ENCODE results near the gene SAMD10. TPM values are rescaled to one million over a fixed set of nuclear protein-coding genes. Genes with fewer than 3 reads are reported as not detected.

SAMD10 gene
- polyA plus RNA-seq, 1 of the 3 experiments (the other 2 are of a cell fraction): 11.6 TPM

DNA sequence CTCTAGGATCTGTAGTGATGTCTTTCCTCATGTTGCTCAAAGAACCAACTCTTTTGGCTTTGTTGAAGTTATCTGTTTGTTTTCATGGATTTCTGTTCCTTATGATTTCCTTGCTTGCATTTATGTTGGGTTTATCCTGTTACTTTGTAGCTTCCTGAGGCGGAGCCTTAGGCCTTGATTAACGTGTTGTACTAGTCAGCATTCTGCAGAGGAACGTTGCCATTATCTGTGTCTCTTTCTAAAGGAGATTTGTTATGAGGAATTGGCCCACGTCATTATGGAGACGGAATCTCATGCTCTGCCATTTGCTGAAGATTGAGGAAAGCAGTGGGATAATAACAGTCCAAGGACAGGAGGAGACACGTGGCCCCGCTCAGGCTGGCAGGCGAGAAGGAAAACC is 53.1 kb downstream of the SAMD10 start:
- ChIA-PET POLR2A (no interaction called here), CTCF (interaction anchor here (1.6 kb wide), 1 partner anchor 47 kb away, joined by 3 read pairs; no protein-coding TSS in a partner anchor)
- Histone ChIP-seq H3K4me3 (ENCODE audit: low read depth in 2 of 2, low read length in 1 of 2) (no peak overlapping the region), H3K9ac (no peak overlapping the region), H3K36me3 (replicated peaks in 1 of 2; ENCODE audit: control insufficient read depth in 1 of 2, insufficient read depth in 2 of 2, low read length in 1 of 2) (peaks cover 22 to 25% of the 10 kb centered on the region in 2 experiments), H4K20me1 (ENCODE audit: insufficient read depth) (peaks cover 30% of the 10 kb centered on the region), H3K27ac (ENCODE audit: low read depth in 2 of 2, low read length in 1 of 2) (no peak overlapping the region), H3K9me3 (no peaks in the 10 kb centered on the region), H2AFZ (ENCODE audit: low read depth) (no peak overlapping the region), H3K9me2 (no peaks in the 10 kb centered on the region), H3K4me2 (no peak overlapping the region), H3K4me1 (ENCODE audit: control insufficient read depth in 1 of 2, insufficient read depth in 2 of 2, low read depth in 1 of 2, low read length in 1 of 2) (no peaks in the 10 kb centered on the region), H3K79me2 (ENCODE audit: insufficient read depth) (peaks cover 63% of the 10 kb centered on the region), H3F3A (replicated peaks; ENCODE audit: insufficient read depth) (no peaks in the 10 kb centered on the region), H3K27me3 (ENCODE audit: insufficient read depth) (no peaks in the 10 kb centered on the region)
- WGBS (ENCODE audit: low lambda C conversion rate): 92% methylated on average over 6 of the region's 8 CpGs
- no peak for TF ChIP-seq EP300 (IDR thresholded peaks at IDR 0.05; ENCODE audit: borderline replicate concordance in 1 of 2, low read depth in 1 of 2, low read length in 1 of 2)
- no peak for TF ChIP-seq TAF1 (IDR thresholded peaks at IDR 0.05; ENCODE audit: borderline replicate concordance, low read depth, low read length)
- no peak for TF ChIP-seq EZH2phosphoT487 (IDR thresholded peaks at IDR 0.05; ENCODE audit: borderline replicate concordance, low read depth)
- TF ChIP-seq GABPA (IDR thresholded peaks at IDR 0.05; ENCODE audit: low read depth): no peak
- TF ChIP-seq, protein P1, sequence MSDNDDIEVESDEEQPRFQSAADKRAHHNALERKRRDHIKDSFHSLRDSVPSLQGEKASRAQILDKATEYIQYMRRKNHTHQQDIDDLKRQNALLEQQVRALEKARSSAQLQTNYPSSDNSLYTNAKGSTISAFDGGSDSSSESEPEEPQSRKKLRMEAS (IDR thresholded peaks at IDR 0.05; ENCODE audit: low read depth): no peak
- no peak for TF ChIP-seq NRF1 (IDR thresholded peaks at IDR 0.05; ENCODE audit: low read depth, low read length)
- no peak for DNase-seq

DNA sequence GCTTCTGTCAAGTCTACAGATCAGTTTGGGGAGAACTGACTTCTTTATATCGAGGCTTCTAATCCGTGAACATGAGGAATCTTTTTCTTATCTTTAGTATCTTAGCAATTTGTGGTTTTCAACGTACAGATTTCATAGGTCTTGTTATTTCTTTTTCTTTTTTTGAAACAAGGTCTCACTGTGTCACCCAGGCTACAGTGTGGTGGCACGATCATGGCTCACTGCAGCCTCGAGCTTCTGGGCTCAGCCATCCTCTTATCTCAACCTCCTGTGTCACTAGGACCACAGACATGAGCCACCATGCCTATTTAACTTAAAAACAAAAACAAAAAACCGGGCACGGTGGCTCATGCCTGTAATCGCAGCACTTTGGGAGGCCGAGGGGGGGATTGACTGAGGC is 55.2 kb downstream of the SAMD10 start:
- Histone ChIP-seq H3K9ac (no peak overlapping the region), H3K36me3 (replicated peaks in 1 of 2; ENCODE audit: control insufficient read depth in 1 of 2, insufficient read depth in 2 of 2, low read length in 1 of 2) (peaks cover 15 to 17% of the 10 kb centered on the region in 2 experiments), H3K27me3 (ENCODE audit: insufficient read depth) (no peaks in the 10 kb centered on the region), H3K4me1 (ENCODE audit: control insufficient read depth in 1 of 2, insufficient read depth in 2 of 2, low read depth in 1 of 2, low read length in 1 of 2) (no peaks in the 10 kb centered on the region), H3K27ac (ENCODE audit: low read depth in 2 of 2, low read length in 1 of 2) (no peak overlapping the region), H3K9me2 (no peaks in the 10 kb centered on the region), H3K79me2 (ENCODE audit: insufficient read depth) (peaks cover 71% of the 10 kb centered on the region), H3K4me3 (ENCODE audit: low read depth in 2 of 2, low read length in 1 of 2) (no peak overlapping the region), H3K4me2 (no peak overlapping the region), H2AFZ (ENCODE audit: low read depth) (no peak overlapping the region), H3F3A (replicated peaks; ENCODE audit: insufficient read depth) (no peaks in the 10 kb centered on the region), H4K20me1 (ENCODE audit: insufficient read depth) (peaks cover 30% of the 10 kb centered on the region), H3K9me3 (no peaks in the 10 kb centered on the region)
- TF ChIP-seq TEAD4 (IDR thresholded peaks at IDR 0.05; ENCODE audit: borderline replicate concordance, insufficient read depth) (no peak), EZH2phosphoT487 (IDR thresholded peaks at IDR 0.05; ENCODE audit: borderline replicate concordance, low read depth) (no peak), ELF1 (IDR thresholded peaks at IDR 0.05) (no peak), JUND (IDR thresholded peaks at IDR 0.05) (no peak), YY1 (IDR thresholded peaks at IDR 0.05; ENCODE audit: low read depth) (no peak), CHD2 (IDR thresholded peaks at IDR 0.05; ENCODE audit: low read length, partially characterized antibody) (no peak), NRF1 (IDR thresholded peaks at IDR 0.05; ENCODE audit: low read depth, low read length) (no peak), FOXJ3 (CRISPR knock-in tag; IDR thresholded peaks at IDR 0.05) (no peak), RFX5 (IDR thresholded peaks at IDR 0.05; ENCODE audit: low read length) (no peak), SIN3A (IDR thresholded peaks at IDR 0.05; ENCODE audit: borderline replicate concordance, low read depth, low read length) (no peak), RCOR1 (IDR thresholded peaks at IDR 0.05; ENCODE audit: low read length) (no peak), NFIC (IDR thresholded peaks at IDR 0.05; ENCODE audit: borderline replicate concordance) (no peak), POLR2AphosphoS5 (IDR thresholded peaks at IDR 0.05; ENCODE audit: low read depth, low read length) (no peak), TCF12 (IDR thresholded peaks at IDR 0.05) (no peak), FOSL2 (IDR thresholded peaks at IDR 0.05; ENCODE audit: borderline replicate concordance, low read depth) (no peak)
- TF ChIP-seq, protein P2, sequence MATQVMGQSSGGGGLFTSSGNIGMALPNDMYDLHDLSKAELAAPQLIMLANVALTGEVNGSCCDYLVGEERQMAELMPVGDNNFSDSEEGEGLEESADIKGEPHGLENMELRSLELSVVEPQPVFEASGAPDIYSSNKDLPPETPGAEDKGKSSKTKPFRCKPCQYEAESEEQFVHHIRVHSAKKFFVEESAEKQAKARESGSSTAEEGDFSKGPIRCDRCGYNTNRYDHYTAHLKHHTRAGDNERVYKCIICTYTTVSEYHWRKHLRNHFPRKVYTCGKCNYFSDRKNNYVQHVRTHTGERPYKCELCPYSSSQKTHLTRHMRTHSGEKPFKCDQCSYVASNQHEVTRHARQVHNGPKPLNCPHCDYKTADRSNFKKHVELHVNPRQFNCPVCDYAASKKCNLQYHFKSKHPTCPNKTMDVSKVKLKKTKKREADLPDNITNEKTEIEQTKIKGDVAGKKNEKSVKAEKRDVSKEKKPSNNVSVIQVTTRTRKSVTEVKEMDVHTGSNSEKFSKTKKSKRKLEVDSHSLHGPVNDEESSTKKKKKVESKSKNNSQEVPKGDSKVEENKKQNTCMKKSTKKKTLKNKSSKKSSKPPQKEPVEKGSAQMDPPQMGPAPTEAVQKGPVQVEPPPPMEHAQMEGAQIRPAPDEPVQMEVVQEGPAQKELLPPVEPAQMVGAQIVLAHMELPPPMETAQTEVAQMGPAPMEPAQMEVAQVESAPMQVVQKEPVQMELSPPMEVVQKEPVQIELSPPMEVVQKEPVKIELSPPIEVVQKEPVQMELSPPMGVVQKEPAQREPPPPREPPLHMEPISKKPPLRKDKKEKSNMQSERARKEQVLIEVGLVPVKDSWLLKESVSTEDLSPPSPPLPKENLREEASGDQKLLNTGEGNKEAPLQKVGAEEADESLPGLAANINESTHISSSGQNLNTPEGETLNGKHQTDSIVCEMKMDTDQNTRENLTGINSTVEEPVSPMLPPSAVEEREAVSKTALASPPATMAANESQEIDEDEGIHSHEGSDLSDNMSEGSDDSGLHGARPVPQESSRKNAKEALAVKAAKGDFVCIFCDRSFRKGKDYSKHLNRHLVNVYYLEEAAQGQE (IDR thresholded peaks at IDR 0.05; ENCODE audit: low read depth, low read length): no peak
- TF ChIP-seq, protein P3, sequence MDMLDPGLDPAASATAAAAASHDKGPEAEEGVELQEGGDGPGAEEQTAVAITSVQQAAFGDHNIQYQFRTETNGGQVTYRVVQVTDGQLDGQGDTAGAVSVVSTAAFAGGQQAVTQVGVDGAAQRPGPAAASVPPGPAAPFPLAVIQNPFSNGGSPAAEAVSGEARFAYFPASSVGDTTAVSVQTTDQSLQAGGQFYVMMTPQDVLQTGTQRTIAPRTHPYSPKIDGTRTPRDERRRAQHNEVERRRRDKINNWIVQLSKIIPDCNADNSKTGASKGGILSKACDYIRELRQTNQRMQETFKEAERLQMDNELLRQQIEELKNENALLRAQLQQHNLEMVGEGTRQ (IDR thresholded peaks at IDR 0.05; ENCODE audit: borderline replicate concordance, low read depth, low read length): no peak
- TF ChIP-seq, protein P4, sequence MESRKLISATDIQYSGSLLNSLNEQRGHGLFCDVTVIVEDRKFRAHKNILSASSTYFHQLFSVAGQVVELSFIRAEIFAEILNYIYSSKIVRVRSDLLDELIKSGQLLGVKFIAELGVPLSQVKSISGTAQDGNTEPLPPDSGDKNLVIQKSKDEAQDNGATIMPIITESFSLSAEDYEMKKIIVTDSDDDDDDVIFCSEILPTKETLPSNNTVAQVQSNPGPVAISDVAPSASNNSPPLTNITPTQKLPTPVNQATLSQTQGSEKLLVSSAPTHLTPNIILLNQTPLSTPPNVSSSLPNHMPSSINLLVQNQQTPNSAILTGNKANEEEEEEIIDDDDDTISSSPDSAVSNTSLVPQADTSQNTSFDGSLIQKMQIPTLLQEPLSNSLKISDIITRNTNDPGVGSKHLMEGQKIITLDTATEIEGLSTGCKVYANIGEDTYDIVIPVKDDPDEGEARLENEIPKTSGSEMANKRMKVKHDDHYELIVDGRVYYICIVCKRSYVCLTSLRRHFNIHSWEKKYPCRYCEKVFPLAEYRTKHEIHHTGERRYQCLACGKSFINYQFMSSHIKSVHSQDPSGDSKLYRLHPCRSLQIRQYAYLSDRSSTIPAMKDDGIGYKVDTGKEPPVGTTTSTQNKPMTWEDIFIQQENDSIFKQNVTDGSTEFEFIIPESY (IDR thresholded peaks at IDR 0.05; ENCODE audit: borderline replicate concordance, low read depth): no peak
- DNase-seq: no peak
- 83% methylated on average over 9 of the region's 9 CpGs for WGBS (ENCODE audit: low lambda C conversion rate)
- ChIA-PET CTCF (no interaction called here), POLR2A (no interaction called here)
